IMR-90 (cell line): Measurements from ENCODE around the gene RPRM. TPM values are rescaled to one million over a fixed set of nuclear protein-coding genes. Genes with fewer than 3 reads are reported as not detected.

Experiments used
- ATAC-seq: fragments of 200-7000 bp; cut with Tn5 transposase; 2 replicates; pipeline ENCODE4 v1.9.1; 2020; ENCODE audit warnings: low read depth, mild to moderate bottlenecking, moderate library complexity
- BruUV-seq: library from RNA; stranded (reverse); fragments of 400-500 nt; replicated peaks from 2 replicates; lab custom pipeline; 2021; lab: Mats Ljungman, UMichigan
- CTCF ChIA-PET: fragments of 300-600 bp; formaldehyde crosslinking; extraction: SDS; loops from one replicate; lab custom pipeline; 2021; ENCODE audit warnings: antibody characterized with exemption; lab: Yijun Ruan, JAX
- POLR2A ChIA-PET: fragments of 300-600 bp; sonication (Branson Sonifier 250); formaldehyde crosslinking; loops from one replicate; lab custom pipeline; 2022; ENCODE audit warnings: antibody characterized with exemption; ENCODE audit not compliant: unreplicated experiment; lab: Charles Lee
- DNase-seq: peaks from one replicate; pipeline ENCODE4 v3.0.0; 2013
- H2AFZ ChIP-seq: replicated peaks from 2 replicates; pipeline ENCODE3; 2013; ENCODE audit warnings: low read length, mild to moderate bottlenecking; ENCODE audit not compliant: poor library complexity
- H2AK5ac ChIP-seq: 2 replicates; pipeline ENCODE4 v1.6.1; 2013; ENCODE audit warnings: low read depth, low read length, inconsistent platforms
- H2AK9ac ChIP-seq: replicated peaks from 2 replicates; pipeline ENCODE3; 2013; ENCODE audit warnings: mild to moderate bottlenecking, low read depth, low read length, moderate library complexity; ENCODE audit not compliant: poor library complexity
- H2BK120ac ChIP-seq: 2 replicates; pipeline ENCODE4 v1.6.1; 2013; ENCODE audit warnings: low read depth, low read length, inconsistent platforms
- H2BK15ac ChIP-seq: 3 replicates; pipeline ENCODE4 v1.6.1; 2013; ENCODE audit warnings: low read depth, low read length, inconsistent platforms
- H2BK20ac ChIP-seq: 2 replicates; pipeline ENCODE4 v1.6.1; 2013; ENCODE audit warnings: low read depth, mild to moderate bottlenecking, inconsistent platforms, low read length, moderate library complexity
- H2BK5ac ChIP-seq: 2 replicates; pipeline ENCODE4 v1.6.1; 2013; ENCODE audit warnings: mild to moderate bottlenecking, low read depth, low read length, inconsistent platforms; ENCODE audit not compliant: poor library complexity, severe bottlenecking
- H3K14ac ChIP-seq: replicated peaks from 2 replicates; pipeline ENCODE4 v1.6.1; 2013; ENCODE audit warnings: low read depth, low read length, inconsistent platforms
- H3K18ac ChIP-seq: 2 replicates; pipeline ENCODE4 v1.6.1; 2013; ENCODE audit warnings: low read depth, low read length, control low read depth
- H3K23ac ChIP-seq: 2 replicates; pipeline ENCODE4 v1.6.1; 2013; ENCODE audit warnings: low read depth, low read length, inconsistent platforms
- H3K27ac ChIP-seq: 2 replicates; pipeline ENCODE4 v1.5.1; 2013; ENCODE audit warnings: mild to moderate bottlenecking, control low read depth, low read length; ENCODE audit not compliant: insufficient read depth
- H3K27me3 ChIP-seq: 2 replicates; pipeline ENCODE4 v1.6.1; 2013; ENCODE audit warnings: low read length; ENCODE audit not compliant: control insufficient read depth, insufficient read depth
- H3K36me3 ChIP-seq: 2 replicates; pipeline ENCODE4 v1.6.1; 2013; ENCODE audit warnings: low read length, mixed read lengths; ENCODE audit not compliant: control insufficient read depth, insufficient read depth
- H3K4ac ChIP-seq: 2 replicates; pipeline ENCODE4 v1.6.1; 2013; ENCODE audit warnings: low read depth, low read length, inconsistent platforms
- H3K4me1 ChIP-seq: 2 replicates; pipeline ENCODE4 v1.6.1; 2013; ENCODE audit warnings: low read length, mixed read lengths; ENCODE audit not compliant: control insufficient read depth, insufficient read depth
- H3K4me2 ChIP-seq: 2 replicates; pipeline ENCODE4 v1.6.1; 2013; ENCODE audit warnings: low read depth, mild to moderate bottlenecking, control low read depth, low read length, moderate library complexity
- H3K4me3 ChIP-seq: 2 replicates; pipeline ENCODE4 v1.5.1; 2013; ENCODE audit warnings: low read depth, mild to moderate bottlenecking, control low read depth, low read length, moderate library complexity; ENCODE audit not compliant: insufficient read depth
- H3K56ac ChIP-seq: 2 replicates; pipeline ENCODE4 v1.6.1; 2013; ENCODE audit warnings: low read length, inconsistent platforms; ENCODE audit not compliant: insufficient read depth; ENCODE audit errors: extremely low read depth
- H3K79me1 ChIP-seq, 2 experiments: 2 replicates each; pipeline ENCODE4 v1.6.1; 2013; ENCODE audit warnings: low read length in 2 of 2, inconsistent platforms in 1 of 2, low read depth in 1 of 2
- H3K9ac ChIP-seq: 2 replicates; pipeline ENCODE4 v1.6.1; 2013; ENCODE audit warnings: low read depth, low read length, control low read depth
- H3K9me1 ChIP-seq: 2 replicates; pipeline ENCODE4 v1.6.1; 2013; ENCODE audit warnings: low read length, inconsistent platforms; ENCODE audit not compliant: insufficient read depth
- H3K9me3 ChIP-seq: 2 replicates; pipeline ENCODE4 v1.6.1; 2013; ENCODE audit warnings: low read length; ENCODE audit not compliant: control insufficient read depth, insufficient read depth
- H4K20me1 ChIP-seq: 2 replicates; pipeline ENCODE4 v1.6.1; 2013; ENCODE audit warnings: low read length, inconsistent platforms; ENCODE audit not compliant: insufficient read depth
- H4K5ac ChIP-seq: 2 replicates; pipeline ENCODE4 v1.6.1; 2013; ENCODE audit warnings: mild to moderate bottlenecking, low read depth, low read length, control low read depth
- H4K8ac ChIP-seq, 2 experiments: 2 replicates each; pipeline ENCODE4 v1.6.1; 2013; ENCODE audit warnings: low read depth in 2 of 2, low read length in 2 of 2, control low read depth in 1 of 2, inconsistent platforms in 1 of 2
- H4K91ac ChIP-seq: 2 replicates; pipeline ENCODE4 v1.6.1; 2013; ENCODE audit warnings: low read depth, low read length, inconsistent platforms; ENCODE audit not compliant: insufficient read depth
- BHLHE40 ChIP-seq: fragments of 150-350 bp; IDR thresholded peaks from 2 replicates; pipeline ENCODE4 v1.6.1; 2016; ENCODE audit warnings: mild to moderate bottlenecking, low read depth, low read length
- CEBPB ChIP-seq: IDR thresholded peaks from 2 replicates; pipeline ENCODE4 v1.6.1; 2012; ENCODE audit warnings: low read depth, low read length, improper control_type of control experiment
- FOS ChIP-seq: fragments of 150-350 bp; IDR thresholded peaks from 2 replicates; pipeline ENCODE4 v1.6.1; 2016; ENCODE audit warnings: low read depth, low read length
- MAFK ChIP-seq: IDR thresholded peaks from 2 replicates; pipeline ENCODE4 v1.6.1; 2012; ENCODE audit warnings: low read depth, low read length, improper control_type of control experiment
- MXI1 ChIP-seq: IDR thresholded peaks from 2 replicates; pipeline ENCODE4 v1.6.1; 2012; ENCODE audit warnings: low read depth, mild to moderate bottlenecking, low read length, moderate library complexity, borderline replicate concordance
- NFE2L2 ChIP-seq: fragments of 150-350 bp; IDR thresholded peaks from 2 replicates; pipeline ENCODE4 v1.6.1; 2016; ENCODE audit warnings: low read depth, mild to moderate bottlenecking, low read length
- POLR2A ChIP-seq: IDR thresholded peaks from 2 replicates; pipeline ENCODE4 v1.6.1; 2012; ENCODE audit warnings: mild to moderate bottlenecking, low read depth, low read length
- RCOR1 ChIP-seq: IDR thresholded peaks from 2 replicates; pipeline ENCODE4 v1.6.1; 2012; ENCODE audit warnings: mild to moderate bottlenecking, low read length, improper control_type of control experiment; ENCODE audit not compliant: insufficient replicate concordance
- RFX5 ChIP-seq: IDR thresholded peaks from 2 replicates; pipeline ENCODE4 v1.8.0; 2012; ENCODE audit warnings: low read depth, mild to moderate bottlenecking, low read length, moderate library complexity
- SMC3 ChIP-seq: fragments of 150-350 bp; IDR thresholded peaks from 2 replicates; pipeline ENCODE4 v1.6.1; 2016; ENCODE audit warnings: low read depth, mild to moderate bottlenecking, antibody characterized with exemption, low read length, moderate library complexity
- WGBS, 2 experiments: methylation state at CpG; one replicate each; pipeline versions ENCODE4 v1.1.5 to v1.1.7; 2013; ENCODE audit warnings: missing lambda C conversion rate in 2 of 2; ENCODE audit not compliant: insufficient read length in 1 of 2; ENCODE audit errors: extremely low coverage in 2 of 2; 5-methylcytosine and 5-hydroxymethylcytosine counted together
- dilution Hi-C: fragments of 300-500 bp; cut with HindIII; formaldehyde crosslinking; loops from one replicate; pipeline ENCODE4 v1.14.3; 2018; ENCODE audit warnings: low sequenced_read_pairs; ENCODE audit not compliant: unreplicated experiment
- in situ Hi-C: fragments of 300-500 bp; cut with MboI; formaldehyde crosslinking; loops from 3 replicates; pipeline ENCODE4 v1.14.3; 2019; ENCODE audit warnings: low sequenced_read_pairs, inconsistent platforms, mixed read lengths
- intact Hi-C: fragments of 100-400 bp; cut with micrococcal nuclease; formaldehyde crosslinking; loops from 2 replicates; pipeline ENCODE4 v1.10.0; 2022
- polyA plus RNA-seq, 3 experiments: library from polyadenylated mRNA; depleted of rRNA; stranded (reverse); fragments of >200 nt; gene quantifications; 2 replicates each; pipeline ENCODE4 v1.2.3, GENCODE V29; 2012; ENCODE audit warnings: low replicate concordance in 1 of 3
- total RNA-seq: library from RNA; depleted of rRNA; stranded (reverse); fragments of >200 nt; gene quantifications from 2 replicates; pipeline ENCODE4 v1.2.3, GENCODE V29; 2012
- TF ChIP-seq, protein P1 (sequence below): fragments of 150-350 bp; IDR thresholded peaks from 2 replicates; pipeline ENCODE4 v1.6.1; 2017; ENCODE audit warnings: mild to moderate bottlenecking, antibody characterized with exemption, low read length, low read depth
- TF ChIP-seq, protein P2 (sequence below): conservative IDR thresholded peaks from 2 replicates; pipeline ENCODE4 v1.5.1; 2012; ENCODE audit warnings: mild to moderate bottlenecking, low read depth, low read length, improper control_type of control experiment
- TF ChIP-seq, protein P3 (sequence below): fragments of 150-350 bp; IDR thresholded peaks from 2 replicates; pipeline ENCODE4 v1.6.1; 2016; ENCODE audit warnings: low read depth, mild to moderate bottlenecking, low read length, moderate library complexity, borderline replicate concordance

The RPRM gene
- total and polyA plus RNA-seq, 2 of the 4 experiments (the other 2 are of a cell fraction): not detected

DNA sequence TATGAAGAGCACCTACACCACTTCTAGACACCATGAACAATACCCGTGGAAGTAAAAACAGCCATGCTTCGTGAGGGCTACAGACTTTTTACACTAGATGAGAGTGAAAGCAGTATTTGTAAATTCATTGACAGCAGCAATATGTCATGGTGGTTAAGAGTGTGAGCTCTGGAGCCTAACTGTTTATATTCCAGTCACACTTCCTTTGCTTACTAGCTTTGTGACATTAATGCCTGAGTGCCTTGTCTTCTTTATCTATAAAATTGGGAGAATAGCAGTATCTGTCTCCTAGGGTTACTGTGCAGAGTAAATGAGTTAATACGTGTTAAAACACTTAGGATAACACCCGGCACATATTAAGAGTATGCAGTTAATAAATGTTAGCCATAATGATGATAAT, 33.8 kb upstream of the RPRM start:
- H2BK20ac ChIP-seq: no peak overlapping the region
- POLR2A ChIA-PET: no interaction called here
- no peak overlapping the region for H2BK120ac ChIP-seq
- no peaks in the 10 kb centered on the region for H3K27me3 ChIP-seq
- no peaks in the 10 kb centered on the region for H3K79me1 ChIP-seq
- H3K18ac ChIP-seq: no peak overlapping the region
- no peaks in the 10 kb centered on the region for H3K36me3 ChIP-seq
- no peak overlapping the region for H3K56ac ChIP-seq
- H3K4me2 ChIP-seq: no peak overlapping the region
- H2AK5ac ChIP-seq: no peak overlapping the region
- no peak overlapping the region for H2AFZ ChIP-seq
- peaks cover 5% of the 10 kb centered on the region for H3K9me3 ChIP-seq
- intact Hi-C loops: loop anchor here (10.0 kb wide), 1 partner anchor 1478 kb away; no protein-coding TSS in a partner anchor
- no peak overlapping the region for H3K27ac ChIP-seq
- no peak overlapping the region for H2BK5ac ChIP-seq
- ATAC-seq (no peak), DNase-seq (no peak)
- H4K20me1 ChIP-seq: no peaks in the 10 kb centered on the region
- in situ Hi-C loops: loop anchor here (25.0 kb wide), 1 partner anchor 775 kb away; no protein-coding TSS in a partner anchor
- no peaks in the 10 kb centered on the region for H3K9me1 ChIP-seq
- no peak overlapping the region for H3K4ac ChIP-seq
- TF ChIP-seq CEBPB: no peak
- TF ChIP-seq FOS: no peak
- no peak for TF ChIP-seq RFX5
- TF ChIP-seq SMC3: no peak
- TF ChIP-seq, protein P1, sequence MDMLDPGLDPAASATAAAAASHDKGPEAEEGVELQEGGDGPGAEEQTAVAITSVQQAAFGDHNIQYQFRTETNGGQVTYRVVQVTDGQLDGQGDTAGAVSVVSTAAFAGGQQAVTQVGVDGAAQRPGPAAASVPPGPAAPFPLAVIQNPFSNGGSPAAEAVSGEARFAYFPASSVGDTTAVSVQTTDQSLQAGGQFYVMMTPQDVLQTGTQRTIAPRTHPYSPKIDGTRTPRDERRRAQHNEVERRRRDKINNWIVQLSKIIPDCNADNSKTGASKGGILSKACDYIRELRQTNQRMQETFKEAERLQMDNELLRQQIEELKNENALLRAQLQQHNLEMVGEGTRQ: no peak
- TF ChIP-seq MAFK: no peak
- no peak for TF ChIP-seq BHLHE40
- TF ChIP-seq POLR2A: no peak
- TF ChIP-seq, protein P2, sequence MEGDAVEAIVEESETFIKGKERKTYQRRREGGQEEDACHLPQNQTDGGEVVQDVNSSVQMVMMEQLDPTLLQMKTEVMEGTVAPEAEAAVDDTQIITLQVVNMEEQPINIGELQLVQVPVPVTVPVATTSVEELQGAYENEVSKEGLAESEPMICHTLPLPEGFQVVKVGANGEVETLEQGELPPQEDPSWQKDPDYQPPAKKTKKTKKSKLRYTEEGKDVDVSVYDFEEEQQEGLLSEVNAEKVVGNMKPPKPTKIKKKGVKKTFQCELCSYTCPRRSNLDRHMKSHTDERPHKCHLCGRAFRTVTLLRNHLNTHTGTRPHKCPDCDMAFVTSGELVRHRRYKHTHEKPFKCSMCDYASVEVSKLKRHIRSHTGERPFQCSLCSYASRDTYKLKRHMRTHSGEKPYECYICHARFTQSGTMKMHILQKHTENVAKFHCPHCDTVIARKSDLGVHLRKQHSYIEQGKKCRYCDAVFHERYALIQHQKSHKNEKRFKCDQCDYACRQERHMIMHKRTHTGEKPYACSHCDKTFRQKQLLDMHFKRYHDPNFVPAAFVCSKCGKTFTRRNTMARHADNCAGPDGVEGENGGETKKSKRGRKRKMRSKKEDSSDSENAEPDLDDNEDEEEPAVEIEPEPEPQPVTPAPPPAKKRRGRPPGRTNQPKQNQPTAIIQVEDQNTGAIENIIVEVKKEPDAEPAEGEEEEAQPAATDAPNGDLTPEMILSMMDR: no peak
- TF ChIP-seq NFE2L2: no peak
- no peak for TF ChIP-seq RCOR1
- TF ChIP-seq, protein P3, sequence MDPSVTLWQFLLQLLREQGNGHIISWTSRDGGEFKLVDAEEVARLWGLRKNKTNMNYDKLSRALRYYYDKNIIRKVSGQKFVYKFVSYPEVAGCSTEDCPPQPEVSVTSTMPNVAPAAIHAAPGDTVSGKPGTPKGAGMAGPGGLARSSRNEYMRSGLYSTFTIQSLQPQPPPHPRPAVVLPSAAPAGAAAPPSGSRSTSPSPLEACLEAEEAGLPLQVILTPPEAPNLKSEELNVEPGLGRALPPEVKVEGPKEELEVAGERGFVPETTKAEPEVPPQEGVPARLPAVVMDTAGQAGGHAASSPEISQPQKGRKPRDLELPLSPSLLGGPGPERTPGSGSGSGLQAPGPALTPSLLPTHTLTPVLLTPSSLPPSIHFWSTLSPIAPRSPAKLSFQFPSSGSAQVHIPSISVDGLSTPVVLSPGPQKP: no peak
- TF ChIP-seq MXI1: no peak
- no peak overlapping the region for H4K91ac ChIP-seq
- CTCF ChIA-PET: no interaction called here
- no peak overlapping the region for H2BK15ac ChIP-seq
- dilution Hi-C loops: no loop called here
- H4K5ac ChIP-seq: no peak overlapping the region
- H3K9ac ChIP-seq: no peak overlapping the region
- no peak overlapping the region for H3K23ac ChIP-seq
- no peak overlapping the region for H4K8ac ChIP-seq
- H3K4me3 ChIP-seq: no peak overlapping the region
- H3K4me1 ChIP-seq: no peaks in the 10 kb centered on the region
- no CpG with 5 or more reads among the region's 4 CpGs for WGBS, 2 experiments
- H2AK9ac ChIP-seq: no peak overlapping the region
- BruUV-seq: no TSS peak
- no peak overlapping the region for H3K14ac ChIP-seq
